ENCODE data around the gene CCDC81. TPM values are rescaled to one million over a fixed set of nuclear protein-coding genes. Genes with fewer than 3 reads are reported as not detected.

CCDC81 gene
- total RNA-seq, 1 experiment from 2014 or later: 0.11 TPM

GRCh38 chr11:86464509-86465221, 90.0 kb downstream of the CCDC81 start:
- no TSS peak for BruUV-seq (replicated peaks)
- Histone ChIP-seq H3K79me2 (ENCODE audit: low read length) (no peaks in the 10 kb centered on the region), H3K4me1 (ENCODE audit: insufficient read depth, low read length) (peaks cover 26% of the 10 kb centered on the region), H3K4me2 (ENCODE audit: low read length) (peak overlapping the region; percentile 15; the same call in 1 of the 2 replicates), H3F3A (ENCODE audit: low read length, unreplicated experiment) (no peaks in the 10 kb centered on the region), H3K27ac (ENCODE audit: low read length) (peak overlapping the region; percentile 91), H3K9ac (ENCODE audit: low read length) (peak overlapping the region; percentile 37), H2AFZ (ENCODE audit: low read length) (no peak overlapping the region), H3K27me3 (ENCODE audit: low read length) (no peaks in the 10 kb centered on the region), H3K9me2 (replicated peaks; ENCODE audit: low read length) (no peaks in the 10 kb centered on the region), H3K4me3 (ENCODE audit: low read length) (no peak overlapping the region), H4K20me1 (ENCODE audit: low read length) (no peaks in the 10 kb centered on the region), H3K36me3 (ENCODE audit: low read depth, low read length) (no peaks in the 10 kb centered on the region), H3K9me3 (ENCODE audit: low read length) (no peaks in the 10 kb centered on the region)
- intact Hi-C loops (cut with micrococcal nuclease): loop anchor here (1.0 to 10.0 kb wide), 4 partner anchors 44 to 210 kb away; partner anchors contain the start of gene ME3
- DNase-seq (peak; percentile 60), ATAC-seq (peak; percentile 67)
- TF ChIP-seq EZH2 (IDR thresholded peaks at IDR 0.05; ENCODE audit: low read length, unreplicated experiment): no peak
- TF ChIP-seq CTCF (conservative IDR thresholded peaks at IDR 0.05; ENCODE audit: low read depth, low read length): no peak
- no peak for TF ChIP-seq EZH2phosphoT487 (IDR thresholded peaks at IDR 0.05; ENCODE audit: borderline replicate concordance, low read length)
- ChIA-PET POLR2A (ENCODE audit: unreplicated experiment) (no interaction called here), CTCF (interaction anchor here (0.7 kb wide), 1 partner anchor 19 kb away, joined by 4 read pairs; no protein-coding TSS in a partner anchor)

GRCh38 chr11:86468169-86468568, 93.5 kb downstream of the CCDC81 start:
- H3K27ac ChIP-seq (ENCODE audit: low read length): no peak overlapping the region
- H3K36me3 ChIP-seq (ENCODE audit: low read depth, low read length): no peaks in the 10 kb centered on the region
- no peaks in the 10 kb centered on the region for H3F3A ChIP-seq (ENCODE audit: low read length, unreplicated experiment)
- no peaks in the 10 kb centered on the region for H3K9me3 ChIP-seq (ENCODE audit: low read length)
- no peaks in the 10 kb centered on the region for H3K79me2 ChIP-seq (ENCODE audit: low read length)
- H3K4me3 ChIP-seq (ENCODE audit: low read length): no peak overlapping the region
- TF ChIP-seq CTCF (conservative IDR thresholded peaks at IDR 0.05; ENCODE audit: low read depth, low read length) (no peak), EZH2phosphoT487 (IDR thresholded peaks at IDR 0.05; ENCODE audit: borderline replicate concordance, low read length) (no peak), EZH2 (IDR thresholded peaks at IDR 0.05; ENCODE audit: low read length, unreplicated experiment) (no peak)
- H2AFZ ChIP-seq (ENCODE audit: low read length): no peak overlapping the region
- H3K4me2 ChIP-seq (ENCODE audit: low read length): no peak overlapping the region
- ATAC-seq (no peak), DNase-seq (no peak)
- no peaks in the 10 kb centered on the region for H3K9me2 ChIP-seq (replicated peaks; ENCODE audit: low read length)
- CTCF ChIA-PET: no interaction called here
- no TSS peak for BruUV-seq (replicated peaks)
- intact Hi-C loops (cut with micrococcal nuclease): loop anchor here (10.0 kb wide), 1 partner anchor 207 kb away; the partner anchor contains the start of gene ME3
- peaks cover 15% of the 10 kb centered on the region for H3K4me1 ChIP-seq (ENCODE audit: insufficient read depth, low read length)
- no peaks in the 10 kb centered on the region for H4K20me1 ChIP-seq (ENCODE audit: low read length)
- no peak overlapping the region for H3K9ac ChIP-seq (ENCODE audit: low read length)
- H3K27me3 ChIP-seq (ENCODE audit: low read length): no peaks in the 10 kb centered on the region
- POLR2A ChIA-PET (ENCODE audit: unreplicated experiment): no interaction called here
